Mesothelial cell of epicardium (in vitro differentiated cells): ENCODE results near the gene CCDC110. TPM values are rescaled to one million over a fixed set of nuclear protein-coding genes. Genes with fewer than 3 reads are reported as not detected.

Experiments used
- DNase-seq, 2 experiments: peaks; one replicate each; pipeline ENCODE4 v3.0.0; 2021; ENCODE audit warnings: low spot score in 2 of 2; ENCODE audit not compliant: unreplicated experiment in 2 of 2
- H3K27ac Mint-ChIP-seq: 2 replicates; pipeline ENCODE4 v1.8.0; 2021; ENCODE audit warnings: mixed read lengths
- H3K27me3 Mint-ChIP-seq: 2 replicates; pipeline ENCODE4 v1.8.0; 2021; ENCODE audit warnings: low read depth, mixed read lengths
- H3K36me3 Mint-ChIP-seq: 2 replicates; pipeline ENCODE4 v1.8.0; 2021; ENCODE audit warnings: mixed read lengths
- H3K4me1 Mint-ChIP-seq: 2 replicates; pipeline ENCODE4 v1.8.0; 2021; ENCODE audit warnings: mixed read lengths
- H3K4me3 Mint-ChIP-seq: 2 replicates; pipeline ENCODE4 v1.8.0; 2021; ENCODE audit warnings: mild to moderate bottlenecking, moderate library complexity, mixed read lengths
- H3K9me3 Mint-ChIP-seq: 2 replicates; pipeline ENCODE4 v1.8.0; 2021; ENCODE audit warnings: mixed read lengths
- total RNA-seq: library from RNA; stranded (reverse); gene quantifications from 3 replicates; pipeline ENCODE4 v1.2.1, GENCODE V29; 2021
- TF ChIP-seq, protein P1 (sequence below): fragments of 200-600 bp; sonication (generic); IDR thresholded peaks from one replicate; pipeline ENCODE4 v1.5.0; 2021; ENCODE audit warnings: antibody characterized with exemption; ENCODE audit not compliant: unreplicated experiment

Gene CCDC110
- total RNA-seq, 1 donor from 2014 or later, result 2.0 TPM

DNA sequence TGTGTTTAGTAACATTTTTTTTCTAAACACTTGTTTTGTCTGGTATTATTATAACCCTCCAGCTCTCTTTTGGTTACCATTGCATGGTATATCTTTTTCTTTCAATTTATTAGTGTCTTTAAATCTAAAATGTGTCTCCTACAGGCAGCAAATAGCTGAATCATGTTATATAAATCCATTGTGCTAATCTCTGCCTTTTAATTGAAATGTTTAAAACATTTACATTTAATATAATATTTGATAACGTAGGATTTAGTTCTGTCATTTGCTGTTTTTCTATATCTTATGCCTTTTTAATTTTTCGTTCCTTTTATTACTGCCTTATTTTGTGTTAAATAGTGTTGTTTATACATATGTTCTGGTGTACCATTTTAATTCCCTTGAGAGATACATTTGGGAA lies 17.1 kb upstream of the CCDC110 start:
- Mint-ChIP-seq H3K36me3 (peaks cover 4% of the 10 kb centered on the region), H3K9me3 (peaks cover 36% of the 10 kb centered on the region), H3K4me3 (no peak overlapping the region), H3K4me1 (no peaks in the 10 kb centered on the region), H3K27ac (no peak overlapping the region), H3K27me3 (peaks cover 6% of the 10 kb centered on the region)
- TF ChIP-seq, protein P1, sequence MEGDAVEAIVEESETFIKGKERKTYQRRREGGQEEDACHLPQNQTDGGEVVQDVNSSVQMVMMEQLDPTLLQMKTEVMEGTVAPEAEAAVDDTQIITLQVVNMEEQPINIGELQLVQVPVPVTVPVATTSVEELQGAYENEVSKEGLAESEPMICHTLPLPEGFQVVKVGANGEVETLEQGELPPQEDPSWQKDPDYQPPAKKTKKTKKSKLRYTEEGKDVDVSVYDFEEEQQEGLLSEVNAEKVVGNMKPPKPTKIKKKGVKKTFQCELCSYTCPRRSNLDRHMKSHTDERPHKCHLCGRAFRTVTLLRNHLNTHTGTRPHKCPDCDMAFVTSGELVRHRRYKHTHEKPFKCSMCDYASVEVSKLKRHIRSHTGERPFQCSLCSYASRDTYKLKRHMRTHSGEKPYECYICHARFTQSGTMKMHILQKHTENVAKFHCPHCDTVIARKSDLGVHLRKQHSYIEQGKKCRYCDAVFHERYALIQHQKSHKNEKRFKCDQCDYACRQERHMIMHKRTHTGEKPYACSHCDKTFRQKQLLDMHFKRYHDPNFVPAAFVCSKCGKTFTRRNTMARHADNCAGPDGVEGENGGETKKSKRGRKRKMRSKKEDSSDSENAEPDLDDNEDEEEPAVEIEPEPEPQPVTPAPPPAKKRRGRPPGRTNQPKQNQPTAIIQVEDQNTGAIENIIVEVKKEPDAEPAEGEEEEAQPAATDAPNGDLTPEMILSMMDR, result no peak
- no peak for DNase-seq

- no peaks in the 10 kb centered on the region for H3K36me3 Mint-ChIP-seq
- no peaks in the 10 kb centered on the region for H3K4me1 Mint-ChIP-seq
- no peak overlapping the region for H3K27ac Mint-ChIP-seq
- H3K27me3 Mint-ChIP-seq, result peaks cover 61% of the 10 kb centered on the region
- H3K9me3 Mint-ChIP-seq, result peaks cover 16% of the 10 kb centered on the region
- no peak for DNase-seq
- TF ChIP-seq, protein P1, result no peak
- H3K4me3 Mint-ChIP-seq, result no peak overlapping the region
Measured at GRCh38 chr4:185481401-185481800, 9.9 kb upstream of the CCDC110 start.

GRCh38 chr4:185480016-185480732 lies 8.6 kb upstream of the CCDC110 start:
- Mint-ChIP-seq H3K9me3 (peaks cover 9% of the 10 kb centered on the region), H3K36me3 (no peaks in the 10 kb centered on the region), H3K4me3 (no peak overlapping the region), H3K27me3 (peaks cover 61% of the 10 kb centered on the region), H3K4me1 (no peaks in the 10 kb centered on the region), H3K27ac (no peak overlapping the region)
- no peak for DNase-seq
- TF ChIP-seq, protein P1, result no peak

GRCh38 chr4:185479507-185479971 lies 8.0 kb upstream of the CCDC110 start:
- Mint-ChIP-seq H3K4me1 (no peaks in the 10 kb centered on the region), H3K4me3 (no peak overlapping the region), H3K36me3 (no peaks in the 10 kb centered on the region), H3K27ac (no peak overlapping the region), H3K27me3 (peaks cover 60% of the 10 kb centered on the region), H3K9me3 (peaks cover 6% of the 10 kb centered on the region)
- no peak for DNase-seq
- TF ChIP-seq, protein P1, result no peak

DNA sequence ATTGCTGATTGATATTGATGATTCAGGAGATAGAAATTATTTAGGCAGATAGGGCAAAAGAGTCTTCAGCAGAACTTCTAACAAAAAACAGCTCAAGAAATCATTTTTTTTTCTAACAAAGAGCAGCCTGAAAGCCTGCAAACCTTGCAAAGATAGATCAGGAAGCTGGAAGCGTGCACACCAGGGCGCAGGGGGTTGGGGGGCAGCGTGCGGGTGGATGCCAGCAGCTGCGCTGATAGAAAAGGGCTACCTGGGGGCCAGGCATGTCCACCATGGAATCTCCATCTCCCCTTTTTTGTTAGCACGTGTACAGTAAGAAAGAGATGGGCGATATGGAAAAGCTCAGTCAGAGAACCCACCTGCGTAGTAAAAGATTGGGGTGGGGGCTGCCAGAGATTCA lies 1.7 kb upstream of the CCDC110 start:
- H3K36me3 Mint-ChIP-seq, result no peaks in the 10 kb centered on the region
- H3K4me3 Mint-ChIP-seq, result no peak overlapping the region
- TF ChIP-seq, protein P1, result no peak
- H3K27ac Mint-ChIP-seq, result no peak overlapping the region
- H3K27me3 Mint-ChIP-seq, result peaks cover 39% of the 10 kb centered on the region
- DNase-seq, result no peak
- no peaks in the 10 kb centered on the region for H3K9me3 Mint-ChIP-seq
- peaks cover 2% of the 10 kb centered on the region for H3K4me1 Mint-ChIP-seq
